Testis (tissue), 2 donors: Measurements from ENCODE around the gene DGKD.

Source experiments
- POLR2A ChIP-seq: fragments of 450-650 bp; IDR thresholded peaks from one replicate; pipeline ENCODE4 v1.6.1; 2017; ENCODE audit warnings: antibody characterized with exemption, mild to moderate bottlenecking, moderate library complexity
- TF ChIP-seq, protein P1 (sequence below), 3 experiments: fragments of 450-650 bp in 2 of 3; fragments of 200-600 bp in 1 of 3; sonication (generic) in 1 of 3; IDR thresholded peaks; one replicate each; pipeline ENCODE4 v1.5.1; 2016 to 2019; ENCODE audit warnings: antibody characterized with exemption in 3 of 3, mild to moderate bottlenecking in 2 of 3, moderate library complexity in 1 of 3

DNA sequence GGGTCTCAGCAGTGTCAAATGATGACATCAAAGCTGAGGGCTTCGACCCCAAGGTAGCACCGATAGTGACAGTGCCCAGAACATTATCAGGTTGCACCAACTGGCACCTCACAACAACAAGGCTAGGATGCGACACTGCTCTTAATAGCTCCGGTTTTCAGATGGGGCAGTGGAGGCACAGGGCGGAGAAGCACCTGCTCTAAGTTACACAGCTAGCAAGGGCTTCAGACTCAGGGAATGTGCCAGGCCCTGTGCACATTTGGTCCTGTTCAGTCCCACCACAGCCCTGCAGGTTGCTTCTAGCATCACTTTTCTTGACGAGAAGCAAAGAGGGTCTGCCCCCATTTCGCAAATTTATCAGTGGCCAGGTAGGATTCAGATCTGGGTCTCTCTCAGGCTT lies 74.1 kb downstream of the DGKD start:
- no peak for TF ChIP-seq POLR2A
- TF ChIP-seq, protein P1, sequence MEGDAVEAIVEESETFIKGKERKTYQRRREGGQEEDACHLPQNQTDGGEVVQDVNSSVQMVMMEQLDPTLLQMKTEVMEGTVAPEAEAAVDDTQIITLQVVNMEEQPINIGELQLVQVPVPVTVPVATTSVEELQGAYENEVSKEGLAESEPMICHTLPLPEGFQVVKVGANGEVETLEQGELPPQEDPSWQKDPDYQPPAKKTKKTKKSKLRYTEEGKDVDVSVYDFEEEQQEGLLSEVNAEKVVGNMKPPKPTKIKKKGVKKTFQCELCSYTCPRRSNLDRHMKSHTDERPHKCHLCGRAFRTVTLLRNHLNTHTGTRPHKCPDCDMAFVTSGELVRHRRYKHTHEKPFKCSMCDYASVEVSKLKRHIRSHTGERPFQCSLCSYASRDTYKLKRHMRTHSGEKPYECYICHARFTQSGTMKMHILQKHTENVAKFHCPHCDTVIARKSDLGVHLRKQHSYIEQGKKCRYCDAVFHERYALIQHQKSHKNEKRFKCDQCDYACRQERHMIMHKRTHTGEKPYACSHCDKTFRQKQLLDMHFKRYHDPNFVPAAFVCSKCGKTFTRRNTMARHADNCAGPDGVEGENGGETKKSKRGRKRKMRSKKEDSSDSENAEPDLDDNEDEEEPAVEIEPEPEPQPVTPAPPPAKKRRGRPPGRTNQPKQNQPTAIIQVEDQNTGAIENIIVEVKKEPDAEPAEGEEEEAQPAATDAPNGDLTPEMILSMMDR (IDR thresholded peaks at IDR 0.05), result no peak
